Measurements from ENCODE around the gene RAB6B.

GRCh38 chr3:133783762-133784161 is 111.9 kb downstream of the RAB6B start:
- TF ChIP-seq CTCF (IDR thresholded peaks at IDR 0.05; ENCODE audit: poor library complexity) (no peak), EZH2 (IDR thresholded peaks at IDR 0.05; ENCODE audit: borderline replicate concordance) (no peak), EZH2phosphoT487 (IDR thresholded peaks at IDR 0.05; ENCODE audit: low read depth, severe bottlenecking, unreplicated experiment) (no peak)
